Stimulated activated CD8-positive, alpha-beta memory T cell treated with anti-CD3 and anti-CD28 coated beads, Interleukin-15, amount 100 ng/mL, for 4 hours (primary cell): Measurements from ENCODE around the gene RNF141.

Source experiments
- DNase-seq, 2 donors: peaks; one replicate each; pipeline ENCODE4 v3.0.0-alpha.2; 2020; ENCODE audit warnings: low read depth in 2 of 2

Gene RNF141, protein sequence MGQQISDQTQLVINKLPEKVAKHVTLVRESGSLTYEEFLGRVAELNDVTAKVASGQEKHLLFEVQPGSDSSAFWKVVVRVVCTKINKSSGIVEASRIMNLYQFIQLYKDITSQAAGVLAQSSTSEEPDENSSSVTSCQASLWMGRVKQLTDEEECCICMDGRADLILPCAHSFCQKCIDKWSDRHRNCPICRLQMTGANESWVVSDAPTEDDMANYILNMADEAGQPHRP

DNA sequence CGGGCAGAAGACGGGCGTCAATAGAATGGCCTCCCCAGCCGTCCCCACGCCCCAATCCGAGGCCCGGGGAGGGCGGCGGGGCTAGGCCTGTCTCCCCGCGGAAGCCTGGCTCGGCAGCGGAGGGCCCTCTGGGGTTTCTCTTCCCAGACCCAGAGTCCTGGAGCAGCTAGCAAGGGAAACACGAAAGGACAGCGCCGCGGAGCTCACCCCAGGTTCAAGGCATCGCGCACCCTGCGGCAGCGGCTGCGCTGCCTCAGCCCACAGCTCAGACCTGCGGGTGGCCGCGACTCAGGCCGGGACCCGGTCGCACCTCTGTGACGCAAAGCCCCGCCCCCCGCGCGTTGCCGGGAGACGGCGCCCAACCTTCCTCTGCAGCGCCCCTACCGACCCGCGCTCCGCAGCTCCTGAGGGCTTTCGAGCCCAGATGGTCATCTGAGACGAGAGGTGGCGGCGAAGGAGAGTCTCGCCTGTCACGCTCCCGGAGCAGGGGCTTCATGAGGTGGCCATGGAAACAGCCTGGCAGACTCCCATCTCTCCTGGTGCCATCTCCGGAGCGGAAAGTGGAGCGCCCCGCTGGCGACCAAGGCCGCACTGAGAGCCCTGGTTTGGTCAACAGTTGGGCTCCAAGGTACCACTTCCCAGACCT, at the start of gene RNF141:
Gene RNF141 (minus strand): TSS at position 273 of the 646 bp plus-strand sequence. CDS start 7,029 bp downstream, outside the sequence.
- DNase-seq: peak; percentile 87 to 88

DNA sequence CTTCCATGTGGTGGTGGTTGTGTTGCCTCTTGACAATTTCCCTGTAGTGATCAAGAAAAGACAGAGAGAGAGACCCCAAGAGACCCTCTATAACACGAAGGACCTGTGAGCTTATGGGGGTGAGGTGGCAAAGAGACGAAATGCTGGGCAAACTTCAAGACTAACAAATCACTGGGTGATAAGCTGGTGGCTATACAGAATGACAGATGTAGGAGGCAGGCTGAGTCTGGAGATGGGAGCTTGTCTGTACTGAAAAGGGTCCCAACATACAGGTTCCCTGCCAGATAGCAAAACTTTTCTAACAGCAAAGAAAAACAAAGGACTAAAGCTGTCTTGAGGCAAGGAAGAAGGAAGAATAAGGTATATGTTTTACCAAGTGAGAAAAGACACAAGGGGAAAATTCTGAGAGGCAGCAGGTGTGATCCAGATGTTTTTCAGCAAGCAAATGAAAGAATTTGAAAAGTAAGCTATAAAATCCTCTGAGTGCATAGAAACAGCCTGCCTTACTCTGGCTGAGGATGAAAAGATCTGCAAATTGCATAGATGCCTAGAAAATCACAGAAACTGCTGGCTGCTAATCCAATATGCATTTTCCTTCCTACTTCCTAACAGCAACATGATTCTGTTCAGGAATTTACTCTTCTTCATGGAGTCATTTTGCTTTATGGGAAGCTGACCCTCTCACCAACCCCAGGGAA, 49.4 kb upstream of the RNF141 start:
- no peak for DNase-seq

DNA sequence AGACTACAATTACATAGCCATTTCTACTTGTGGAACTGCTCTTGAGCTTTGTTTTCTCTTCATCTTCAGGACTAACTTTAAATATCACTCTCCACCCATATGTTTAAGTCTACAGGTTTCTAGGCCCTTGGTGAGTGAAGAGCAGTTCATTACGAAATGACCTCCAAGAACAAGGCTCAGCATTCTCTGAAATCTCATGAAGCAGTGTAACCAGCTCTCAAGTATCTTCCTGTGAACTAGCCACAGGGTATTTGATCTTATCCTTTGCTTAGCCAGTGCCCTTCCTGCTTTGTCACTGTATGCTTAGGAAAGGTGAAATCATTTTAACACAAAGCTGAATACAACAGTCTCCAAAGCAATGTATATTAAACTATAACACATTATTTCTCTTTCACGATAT, 47.9 kb upstream of the RNF141 start:
- no peak for DNase-seq

GRCh38 chr11:10587995-10588394, 47.0 kb upstream of the RNF141 start:
- DNase-seq: no peak

DNA sequence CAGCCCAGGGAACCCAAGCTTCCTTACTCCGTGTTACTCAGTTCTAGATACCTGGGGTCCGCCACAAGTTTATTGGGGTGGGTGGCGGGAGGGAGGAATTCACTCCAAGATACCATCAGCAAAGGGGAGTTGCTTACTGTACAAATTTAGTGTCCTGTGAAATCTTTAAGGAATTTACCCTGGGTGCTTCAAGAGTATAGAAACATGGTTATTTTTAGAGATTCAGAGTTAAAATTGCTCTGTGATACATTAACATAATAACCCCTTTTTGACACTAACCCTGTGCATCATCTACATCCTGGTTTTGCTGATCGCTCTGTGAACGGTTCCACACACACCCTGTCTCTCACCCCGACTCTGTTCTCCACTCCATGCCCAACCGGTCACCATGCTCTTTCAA, 46.4 kb upstream of the RNF141 start:
- no peak for DNase-seq

GRCh38 chr11:10584071-10584501, 43.1 kb upstream of the RNF141 start:
- DNase-seq: no peak

DNA sequence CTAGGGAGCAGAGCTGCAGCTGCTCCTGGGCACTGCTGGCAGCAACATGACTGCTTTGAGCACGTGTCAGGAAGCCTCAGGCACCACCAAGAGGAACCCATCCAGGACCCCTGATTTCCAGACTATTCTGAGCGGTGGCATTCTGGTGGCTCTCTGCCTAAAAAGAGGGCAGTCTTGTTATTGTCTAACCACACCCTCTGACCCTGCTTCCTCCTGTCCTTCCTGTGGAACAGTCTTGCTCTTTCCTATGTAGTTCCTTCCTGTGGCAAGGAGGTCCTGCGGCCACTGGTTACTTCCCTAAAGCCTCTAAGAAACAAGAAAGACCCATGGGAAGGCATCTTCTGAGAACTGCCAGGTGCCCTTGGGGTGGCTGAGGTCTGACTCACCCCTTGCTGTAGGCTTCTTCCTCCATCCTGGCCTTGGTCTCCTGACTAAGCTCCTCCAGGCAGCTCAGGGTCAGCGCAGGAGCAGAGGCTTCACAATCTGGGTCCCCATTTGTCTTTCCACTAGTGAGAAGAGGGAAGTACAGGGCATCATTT, 40.6 kb upstream of the RNF141 start:
- no peak for DNase-seq

DNA sequence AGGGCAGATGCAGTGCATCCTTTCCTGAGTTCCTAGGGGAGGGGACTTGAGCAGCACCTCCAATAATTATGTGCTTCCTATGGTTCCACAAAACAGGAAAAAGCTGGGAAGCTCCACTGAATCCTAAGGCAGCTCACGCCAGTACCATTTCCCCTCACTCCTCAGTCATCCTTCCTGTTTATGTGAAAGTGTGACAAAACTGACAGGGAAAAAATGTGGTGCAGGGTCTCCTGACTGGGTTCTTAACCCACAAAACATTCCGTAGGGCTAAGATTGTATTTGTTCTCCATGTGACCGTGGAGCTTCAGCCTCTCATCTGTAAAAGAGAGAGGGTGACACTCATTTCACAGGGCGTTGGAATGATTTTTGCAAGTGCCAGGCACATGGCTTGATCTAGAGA, 39.6 kb upstream of the RNF141 start:
- no peak for DNase-seq

GRCh38 chr11:10579700-10580099, 38.7 kb upstream of the RNF141 start:
- DNase-seq: no peak

DNA sequence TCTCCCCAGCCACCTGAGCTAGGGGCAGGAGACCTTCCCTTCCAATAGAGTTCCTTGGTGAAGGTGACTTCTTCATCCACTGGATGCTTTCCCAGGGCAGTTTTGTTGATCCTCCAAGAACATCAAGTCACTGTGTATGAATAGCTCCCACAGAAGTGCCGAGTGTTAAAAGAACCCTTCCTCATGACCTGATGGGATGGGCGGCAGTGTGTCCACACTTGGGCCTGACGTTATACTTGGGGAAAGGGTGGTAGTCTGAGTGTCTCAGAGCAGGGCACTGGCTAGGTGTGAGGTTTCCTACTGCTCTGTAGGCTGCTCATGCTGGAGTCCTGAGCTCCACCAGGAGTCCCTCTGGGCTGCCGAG, 35.0 kb upstream of the RNF141 start:
- no peak for DNase-seq

GRCh38 chr11:10575346-10576034, 34.5 kb upstream of the RNF141 start:
- no peak for DNase-seq

- DNase-seq: no peak
Observed at GRCh38 chr11:10573556-10573955, 32.6 kb upstream of the RNF141 start.

DNA sequence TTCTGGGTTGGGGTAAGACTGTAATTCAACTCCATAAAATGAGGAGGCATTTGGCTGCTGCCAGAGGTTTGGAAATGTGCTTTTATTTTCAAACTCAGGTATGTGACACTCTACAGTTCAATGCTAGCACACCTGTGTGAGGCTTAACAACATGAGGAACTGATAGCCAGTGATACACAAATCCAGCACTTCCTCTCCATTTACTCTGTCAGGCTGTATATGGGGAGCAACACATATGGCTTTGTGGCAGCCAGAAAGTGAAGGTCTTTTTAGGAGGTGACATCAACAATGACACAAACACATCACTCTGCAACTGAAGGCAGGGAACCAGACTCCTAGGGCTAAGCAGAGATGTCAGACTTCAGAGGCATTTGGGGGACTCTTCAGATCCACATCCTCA, 32.0 kb upstream of the RNF141 start:
- DNase-seq: no peak

DNA sequence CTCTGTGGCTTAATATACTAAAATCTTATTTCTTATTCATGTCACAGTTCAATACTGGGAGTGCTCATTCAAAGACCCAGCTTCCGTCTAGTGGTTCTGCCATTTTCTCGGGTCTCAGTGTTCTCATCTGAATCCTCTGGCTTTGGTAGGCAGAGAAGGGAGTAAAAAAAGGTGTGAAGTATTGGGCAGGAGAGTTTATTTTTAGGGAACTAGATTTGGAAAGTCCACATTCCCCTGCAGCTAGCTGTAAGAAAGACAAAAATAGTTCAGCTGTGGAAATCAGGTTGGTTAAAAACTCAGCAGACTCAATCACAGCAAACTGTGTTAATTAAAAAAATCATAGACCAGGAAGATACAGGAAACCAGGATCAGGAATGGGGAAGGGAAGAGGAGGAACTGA, 31.5 kb upstream of the RNF141 start:
- DNase-seq: no peak

- no peak for DNase-seq
Observed at GRCh38 chr11:10568486-10568941, 27.5 kb upstream of the RNF141 start, which contains the start of gene LYVE1. Gene LYVE1, minus strand, starts transcription at chr11:10568665. Its CDS starts 133 bp downstream, at chr11:10568532.

DNA sequence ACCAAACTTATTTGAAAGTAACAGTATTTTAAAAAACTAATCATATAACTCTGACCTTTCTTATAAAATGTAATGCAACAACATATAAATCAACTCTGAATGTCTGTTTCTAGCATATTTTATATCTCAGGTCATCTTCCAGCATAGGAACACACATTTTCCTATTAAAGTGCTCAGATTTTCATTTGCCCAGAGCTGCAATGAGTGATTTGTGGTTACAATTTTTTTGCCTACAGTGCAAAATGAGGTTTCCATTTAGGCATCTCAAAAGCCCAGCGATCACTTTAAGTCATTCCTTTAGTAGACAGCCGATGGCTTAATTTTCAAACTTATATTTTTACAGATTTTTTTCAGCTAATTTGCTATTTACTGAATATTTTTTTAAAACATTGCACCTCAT, 26.5 kb upstream of the RNF141 start:
- no peak for DNase-seq

GRCh38 chr11:10566257-10566957, 25.4 kb upstream of the RNF141 start:
- DNase-seq: no peak

DNA sequence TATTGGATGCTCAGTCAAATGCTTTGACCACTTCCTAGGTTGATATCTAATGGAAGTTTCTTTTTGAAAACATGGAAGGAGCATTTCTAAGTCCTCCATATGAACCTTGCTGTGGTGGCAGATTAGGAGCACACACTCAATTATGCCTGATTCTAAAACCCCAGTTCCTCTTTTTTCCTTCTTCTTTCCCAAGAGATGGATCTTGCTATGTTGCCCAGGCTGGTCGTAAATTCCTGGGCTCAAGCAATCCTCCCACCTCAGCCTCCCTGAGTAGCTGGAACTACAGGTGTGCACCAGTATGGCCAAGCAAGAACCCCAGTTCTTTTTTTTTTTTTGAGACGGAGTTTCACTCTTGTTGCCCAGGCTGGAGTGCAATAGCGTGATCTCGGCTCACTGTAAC, 24.5 kb upstream of the RNF141 start:
- DNase-seq: no peak

- DNase-seq: no peak
Observed at GRCh38 chr11:10564696-10565318, 23.8 kb upstream of the RNF141 start.

DNA sequence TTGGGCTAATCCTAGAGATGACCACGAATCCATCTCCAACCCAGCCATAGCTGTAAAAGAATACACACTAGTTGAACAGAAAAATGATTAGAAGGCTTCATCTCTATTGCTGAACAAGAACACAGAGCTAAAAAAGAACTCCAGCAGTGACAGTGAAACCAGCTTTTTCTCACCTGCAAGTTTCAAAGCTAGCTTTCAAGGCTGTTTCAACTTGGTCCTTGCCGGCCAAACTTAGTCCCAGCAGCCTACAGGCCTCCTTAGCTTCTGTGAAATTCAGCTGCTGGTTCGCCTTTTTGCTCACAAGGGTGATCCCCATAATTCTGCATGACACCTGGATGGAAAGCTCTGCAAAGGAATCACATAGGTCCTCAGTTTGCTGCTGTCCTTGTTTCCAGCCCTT, 23.0 kb upstream of the RNF141 start:
- DNase-seq: no peak

DNA sequence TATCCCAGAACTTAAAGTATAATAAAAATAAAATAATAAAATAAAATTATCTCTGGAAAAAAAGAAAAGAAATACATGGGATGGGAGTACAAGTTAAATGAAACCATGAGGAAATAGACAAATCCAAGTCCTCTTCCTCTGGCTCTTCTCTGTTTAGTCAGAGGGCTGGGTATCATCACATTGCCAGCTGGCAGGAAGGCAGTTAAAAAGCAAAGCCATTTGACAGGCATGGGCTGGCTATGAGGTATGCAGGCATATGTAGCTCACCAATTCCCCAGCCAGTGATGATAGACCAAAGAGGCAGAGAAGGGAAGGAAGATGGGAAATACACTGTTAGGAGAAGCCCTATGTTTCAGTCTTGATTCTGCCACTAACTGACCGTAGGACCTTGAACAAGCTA, 21.0 kb upstream of the RNF141 start:
- no peak for DNase-seq
